GM19035 (cell line): ENCODE measurements around the gene TFF2.

Experiments
- ATAC-seq: cut with Tn5 transposase; IDR thresholded peaks from one replicate; pipeline ENCODE4 v1.9.1; 2021; ENCODE audit not compliant: unreplicated experiment

The TFF2 gene

GRCh38 chr21:42366292-42367010 is 15.7 kb upstream of the TFF2 start, which contains the start of gene TFF1:
Gene TFF1 (minus strand): TSS chr21:42366535. CDS start chr21:42366495, 40 bp downstream.
- ATAC-seq: no peak

- no peak for ATAC-seq
Measured at GRCh38 chr21:42365770-42366169, 15.0 kb upstream of the TFF2 start.

GRCh38 chr21:42364304-42364865 is 13.6 kb upstream of the TFF2 start:
- no peak for ATAC-seq

- no peak for ATAC-seq
Measured at GRCh38 chr21:42363312-42363711, 12.5 kb upstream of the TFF2 start.

GRCh38 chr21:42362700-42363099 is 11.9 kb upstream of the TFF2 start:
- ATAC-seq: no peak

GRCh38 chr21:42362198-42362597 is 11.4 kb upstream of the TFF2 start:
- ATAC-seq: no peak

- no peak for ATAC-seq
Measured at GRCh38 chr21:42361286-42361685, 10.5 kb upstream of the TFF2 start.

GRCh38 chr21:42360317-42360716 is 9.5 kb upstream of the TFF2 start:
- no peak for ATAC-seq

GRCh38 chr21:42358937-42359336 is 8.1 kb upstream of the TFF2 start:
- no peak for ATAC-seq

GRCh38 chr21:42358261-42358660 is 7.5 kb upstream of the TFF2 start:
- ATAC-seq: no peak

GRCh38 chr21:42357307-42357706 is 6.5 kb upstream of the TFF2 start:
- ATAC-seq: no peak

- no peak for ATAC-seq
Measured at GRCh38 chr21:42356650-42357049, 5.9 kb upstream of the TFF2 start.

- no peak for ATAC-seq
Measured at GRCh38 chr21:42356046-42356445, 5.3 kb upstream of the TFF2 start.

GRCh38 chr21:42353623-42354022 is 2.8 kb upstream of the TFF2 start:
- no peak for ATAC-seq

- no peak for ATAC-seq
Measured at GRCh38 chr21:42352441-42353095, 1.8 kb upstream of the TFF2 start.

- ATAC-seq: no peak
Measured at GRCh38 chr21:42351626-42352440, 1.0 kb upstream of the TFF2 start.

- ATAC-seq: no peak
Measured at GRCh38 chr21:42350318-42350910, 380 bp downstream of the TFF2 start.

GRCh38 chr21:42349420-42350317 is 1.1 kb downstream of the TFF2 start:
- no peak for ATAC-seq

- ATAC-seq: no peak
Measured at GRCh38 chr21:42348762-42349161, 2.0 kb downstream of the TFF2 start.
